IMR-90 (cell line): ENCODE results near the gene NT5M. TPM values are rescaled to one million over a fixed set of nuclear protein-coding genes. Genes with fewer than 3 reads are reported as not detected.

Source experiments
- ATAC-seq: fragments of 200-7000 bp; cut with Tn5 transposase; 2 replicates; pipeline ENCODE4 v1.9.1; 2020; ENCODE audit warnings: low read depth, mild to moderate bottlenecking, moderate library complexity
- BruUV-seq: library from RNA; stranded (reverse); fragments of 400-500 nt; replicated peaks from 2 replicates; lab custom pipeline; 2021; lab: Mats Ljungman, UMichigan
- CTCF ChIA-PET: fragments of 300-600 bp; formaldehyde crosslinking; extraction: SDS; loops from one replicate; lab custom pipeline; 2021; ENCODE audit warnings: antibody characterized with exemption; lab: Yijun Ruan, JAX
- POLR2A ChIA-PET: fragments of 300-600 bp; sonication (Branson Sonifier 250); formaldehyde crosslinking; loops from one replicate; lab custom pipeline; 2022; ENCODE audit warnings: antibody characterized with exemption; ENCODE audit not compliant: unreplicated experiment; lab: Charles Lee
- DNase-seq: peaks from one replicate; pipeline ENCODE4 v3.0.0; 2013
- H2AFZ ChIP-seq: replicated peaks from 2 replicates; pipeline ENCODE3; 2013; ENCODE audit warnings: low read length, mild to moderate bottlenecking; ENCODE audit not compliant: poor library complexity
- H2AK5ac ChIP-seq: 2 replicates; pipeline ENCODE4 v1.6.1; 2013; ENCODE audit warnings: low read depth, low read length, inconsistent platforms
- H2AK9ac ChIP-seq: replicated peaks from 2 replicates; pipeline ENCODE3; 2013; ENCODE audit warnings: mild to moderate bottlenecking, low read depth, low read length, moderate library complexity; ENCODE audit not compliant: poor library complexity
- H2BK120ac ChIP-seq: 2 replicates; pipeline ENCODE4 v1.6.1; 2013; ENCODE audit warnings: low read depth, low read length, inconsistent platforms
- H2BK15ac ChIP-seq: 3 replicates; pipeline ENCODE4 v1.6.1; 2013; ENCODE audit warnings: low read depth, low read length, inconsistent platforms
- H2BK20ac ChIP-seq: 2 replicates; pipeline ENCODE4 v1.6.1; 2013; ENCODE audit warnings: low read depth, mild to moderate bottlenecking, inconsistent platforms, low read length, moderate library complexity
- H2BK5ac ChIP-seq: 2 replicates; pipeline ENCODE4 v1.6.1; 2013; ENCODE audit warnings: mild to moderate bottlenecking, low read depth, low read length, inconsistent platforms; ENCODE audit not compliant: poor library complexity, severe bottlenecking
- H3K14ac ChIP-seq: replicated peaks from 2 replicates; pipeline ENCODE4 v1.6.1; 2013; ENCODE audit warnings: low read depth, low read length, inconsistent platforms
- H3K18ac ChIP-seq: 2 replicates; pipeline ENCODE4 v1.6.1; 2013; ENCODE audit warnings: low read depth, low read length, control low read depth
- H3K23ac ChIP-seq: 2 replicates; pipeline ENCODE4 v1.6.1; 2013; ENCODE audit warnings: low read depth, low read length, inconsistent platforms
- H3K27ac ChIP-seq: 2 replicates; pipeline ENCODE4 v1.5.1; 2013; ENCODE audit warnings: mild to moderate bottlenecking, control low read depth, low read length; ENCODE audit not compliant: insufficient read depth
- H3K27me3 ChIP-seq: 2 replicates; pipeline ENCODE4 v1.6.1; 2013; ENCODE audit warnings: low read length; ENCODE audit not compliant: control insufficient read depth, insufficient read depth
- H3K36me3 ChIP-seq: 2 replicates; pipeline ENCODE4 v1.6.1; 2013; ENCODE audit warnings: low read length, mixed read lengths; ENCODE audit not compliant: control insufficient read depth, insufficient read depth
- H3K4ac ChIP-seq: 2 replicates; pipeline ENCODE4 v1.6.1; 2013; ENCODE audit warnings: low read depth, low read length, inconsistent platforms
- H3K4me1 ChIP-seq: 2 replicates; pipeline ENCODE4 v1.6.1; 2013; ENCODE audit warnings: low read length, mixed read lengths; ENCODE audit not compliant: control insufficient read depth, insufficient read depth
- H3K4me2 ChIP-seq: 2 replicates; pipeline ENCODE4 v1.6.1; 2013; ENCODE audit warnings: low read depth, mild to moderate bottlenecking, control low read depth, low read length, moderate library complexity
- H3K4me3 ChIP-seq: 2 replicates; pipeline ENCODE4 v1.5.1; 2013; ENCODE audit warnings: low read depth, mild to moderate bottlenecking, control low read depth, low read length, moderate library complexity; ENCODE audit not compliant: insufficient read depth
- H3K56ac ChIP-seq: 2 replicates; pipeline ENCODE4 v1.6.1; 2013; ENCODE audit warnings: low read length, inconsistent platforms; ENCODE audit not compliant: insufficient read depth; ENCODE audit errors: extremely low read depth
- H3K79me1 ChIP-seq, 2 experiments: 2 replicates each; pipeline ENCODE4 v1.6.1; 2013; ENCODE audit warnings: low read length in 2 of 2, inconsistent platforms in 1 of 2, low read depth in 1 of 2
- H3K9ac ChIP-seq: 2 replicates; pipeline ENCODE4 v1.6.1; 2013; ENCODE audit warnings: low read depth, low read length, control low read depth
- H3K9me1 ChIP-seq: 2 replicates; pipeline ENCODE4 v1.6.1; 2013; ENCODE audit warnings: low read length, inconsistent platforms; ENCODE audit not compliant: insufficient read depth
- H3K9me3 ChIP-seq: 2 replicates; pipeline ENCODE4 v1.6.1; 2013; ENCODE audit warnings: low read length; ENCODE audit not compliant: control insufficient read depth, insufficient read depth
- H4K20me1 ChIP-seq: 2 replicates; pipeline ENCODE4 v1.6.1; 2013; ENCODE audit warnings: low read length, inconsistent platforms; ENCODE audit not compliant: insufficient read depth
- H4K5ac ChIP-seq: 2 replicates; pipeline ENCODE4 v1.6.1; 2013; ENCODE audit warnings: mild to moderate bottlenecking, low read depth, low read length, control low read depth
- H4K8ac ChIP-seq, 2 experiments: 2 replicates each; pipeline ENCODE4 v1.6.1; 2013; ENCODE audit warnings: low read depth in 2 of 2, low read length in 2 of 2, control low read depth in 1 of 2, inconsistent platforms in 1 of 2
- H4K91ac ChIP-seq: 2 replicates; pipeline ENCODE4 v1.6.1; 2013; ENCODE audit warnings: low read depth, low read length, inconsistent platforms; ENCODE audit not compliant: insufficient read depth
- BHLHE40 ChIP-seq: fragments of 150-350 bp; IDR thresholded peaks from 2 replicates; pipeline ENCODE4 v1.6.1; 2016; ENCODE audit warnings: mild to moderate bottlenecking, low read depth, low read length
- ELK1 ChIP-seq: fragments of 150-350 bp; IDR thresholded peaks from 2 replicates; pipeline ENCODE4 v1.6.1; 2016; ENCODE audit warnings: low read depth, mild to moderate bottlenecking, low read length, moderate library complexity, borderline replicate concordance
- FOS ChIP-seq: fragments of 150-350 bp; IDR thresholded peaks from 2 replicates; pipeline ENCODE4 v1.6.1; 2016; ENCODE audit warnings: low read depth, low read length
- MAFK ChIP-seq: IDR thresholded peaks from 2 replicates; pipeline ENCODE4 v1.6.1; 2012; ENCODE audit warnings: low read depth, low read length, improper control_type of control experiment
- MXI1 ChIP-seq: IDR thresholded peaks from 2 replicates; pipeline ENCODE4 v1.6.1; 2012; ENCODE audit warnings: low read depth, mild to moderate bottlenecking, low read length, moderate library complexity, borderline replicate concordance
- POLR2A ChIP-seq: IDR thresholded peaks from 2 replicates; pipeline ENCODE4 v1.6.1; 2012; ENCODE audit warnings: mild to moderate bottlenecking, low read depth, low read length
- RAD21 ChIP-seq: IDR thresholded peaks from 2 replicates; pipeline ENCODE4 v1.6.1; 2012; ENCODE audit warnings: low read length, improper control_type of control experiment
- RCOR1 ChIP-seq: IDR thresholded peaks from 2 replicates; pipeline ENCODE4 v1.6.1; 2012; ENCODE audit warnings: mild to moderate bottlenecking, low read length, improper control_type of control experiment; ENCODE audit not compliant: insufficient replicate concordance
- RFX5 ChIP-seq: IDR thresholded peaks from 2 replicates; pipeline ENCODE4 v1.8.0; 2012; ENCODE audit warnings: low read depth, mild to moderate bottlenecking, low read length, moderate library complexity
- WGBS, 2 experiments: methylation state at CpG; one replicate each; pipeline versions ENCODE4 v1.1.5 to v1.1.7; 2013; ENCODE audit warnings: missing lambda C conversion rate in 2 of 2; ENCODE audit not compliant: insufficient read length in 1 of 2; ENCODE audit errors: extremely low coverage in 2 of 2; 5-methylcytosine and 5-hydroxymethylcytosine counted together
- dilution Hi-C: fragments of 300-500 bp; cut with HindIII; formaldehyde crosslinking; loops from one replicate; pipeline ENCODE4 v1.14.3; 2018; ENCODE audit warnings: low sequenced_read_pairs; ENCODE audit not compliant: unreplicated experiment
- in situ Hi-C: fragments of 300-500 bp; cut with MboI; formaldehyde crosslinking; loops from 3 replicates; pipeline ENCODE4 v1.14.3; 2019; ENCODE audit warnings: low sequenced_read_pairs, inconsistent platforms, mixed read lengths
- intact Hi-C: fragments of 100-400 bp; cut with micrococcal nuclease; formaldehyde crosslinking; loops from 2 replicates; pipeline ENCODE4 v1.10.0; 2022
- polyA plus RNA-seq, 3 experiments: library from polyadenylated mRNA; depleted of rRNA; stranded (reverse); fragments of >200 nt; gene quantifications; 2 replicates each; pipeline ENCODE4 v1.2.3, GENCODE V29; 2012; ENCODE audit warnings: low replicate concordance in 1 of 3
- total RNA-seq: library from RNA; depleted of rRNA; stranded (reverse); fragments of >200 nt; gene quantifications from 2 replicates; pipeline ENCODE4 v1.2.3, GENCODE V29; 2012
- TF ChIP-seq, protein P1 (sequence below): conservative IDR thresholded peaks from 2 replicates; pipeline ENCODE4 v1.5.1; 2012; ENCODE audit warnings: mild to moderate bottlenecking, low read depth, low read length, improper control_type of control experiment

NT5M gene
- total and polyA plus RNA-seq, 2 of the 4 experiments (the other 2 are of a cell fraction): 0.18 to 0.32 TPM

DNA sequence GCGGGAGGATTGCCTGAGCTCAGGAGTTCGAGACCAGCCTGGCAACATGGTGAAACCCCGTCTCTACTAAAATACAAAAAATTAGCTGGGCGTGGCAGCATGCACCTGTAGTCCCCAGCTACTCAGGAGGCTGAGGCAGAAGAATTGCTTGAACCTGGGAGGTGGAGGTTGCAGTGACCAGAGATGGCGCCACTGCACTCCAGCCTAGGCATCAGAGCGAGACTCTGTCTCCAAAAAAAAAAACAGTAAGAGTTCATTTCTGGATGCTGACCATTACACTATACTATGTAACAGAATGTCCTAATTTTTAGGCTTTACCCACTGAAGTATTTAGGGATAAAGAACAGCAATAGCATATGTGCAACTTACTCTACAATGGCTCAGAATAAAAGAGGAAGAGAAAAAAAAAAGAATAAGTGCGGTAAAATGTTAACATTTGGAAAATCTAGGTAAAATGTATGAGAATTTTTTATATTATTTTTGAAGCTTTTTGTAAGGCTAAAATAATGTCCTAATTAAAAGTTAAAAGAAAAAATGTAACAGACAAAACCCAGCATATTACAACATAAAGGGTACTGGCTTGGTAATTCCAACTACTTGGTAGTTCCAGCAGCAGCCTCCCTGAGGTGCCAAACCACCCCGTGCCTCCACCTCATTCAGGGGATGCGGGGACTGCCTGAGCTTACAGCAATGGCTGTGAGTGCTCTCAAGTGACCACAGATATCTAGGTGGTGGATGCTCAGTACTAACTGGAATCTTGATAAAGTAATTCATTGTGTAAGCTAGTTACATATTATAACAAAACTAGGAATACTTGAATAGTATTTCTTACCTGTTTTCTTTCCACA, 33.0 kb upstream of the NT5M start:
- dilution Hi-C loops (no loop called here), in situ Hi-C loops (no loop called here), intact Hi-C loops (no loop called here)
- ChIA-PET POLR2A (no interaction called here), CTCF (interaction anchor here (1.0 kb wide), 1 partner anchor 14 kb away, joined by 4 read pairs; no protein-coding TSS in a partner anchor)
- Histone ChIP-seq H4K5ac (no peak overlapping the region), H3K23ac (no peak overlapping the region), H2BK120ac (no peak overlapping the region), H3K27me3 (no peaks in the 10 kb centered on the region), H3K4ac (no peak overlapping the region), H3K79me1 (peaks cover 16 to 29% of the 10 kb centered on the region in 2 experiments; a peak in 3 of 4 replicates), H3K27ac (no peak overlapping the region), H3K4me2 (no peak overlapping the region), H4K8ac (no peak overlapping the region), H2AK5ac (no peak overlapping the region), H2BK15ac (no peak overlapping the region), H3K9me1 (no peaks in the 10 kb centered on the region), H3K18ac (no peak overlapping the region), H2BK5ac (no peak overlapping the region), H3K56ac (no peak overlapping the region), H3K4me1 (no peaks in the 10 kb centered on the region), H3K14ac (no peak overlapping the region), H3K36me3 (peaks cover 47% of the 10 kb centered on the region), H3K9ac (no peak overlapping the region), H2BK20ac (no peak overlapping the region), H3K4me3 (no peak overlapping the region), H4K20me1 (peaks cover 8% of the 10 kb centered on the region; the same call in 1 of the 2 replicates), H2AK9ac (no peak overlapping the region), H4K91ac (no peak overlapping the region), H2AFZ (no peak overlapping the region), H3K9me3 (no peaks in the 10 kb centered on the region)
- DNase-seq: no peak
- 100% methylated on average over 1 of the region's 9 CpGs for WGBS, 2 experiments
- TF ChIP-seq RCOR1 (no peak), MXI1 (no peak), MAFK (no peak), RAD21 (no peak), POLR2A (no peak), BHLHE40 (no peak), ELK1 (no peak), FOS (no peak), RFX5 (no peak)
- TF ChIP-seq, protein P1, sequence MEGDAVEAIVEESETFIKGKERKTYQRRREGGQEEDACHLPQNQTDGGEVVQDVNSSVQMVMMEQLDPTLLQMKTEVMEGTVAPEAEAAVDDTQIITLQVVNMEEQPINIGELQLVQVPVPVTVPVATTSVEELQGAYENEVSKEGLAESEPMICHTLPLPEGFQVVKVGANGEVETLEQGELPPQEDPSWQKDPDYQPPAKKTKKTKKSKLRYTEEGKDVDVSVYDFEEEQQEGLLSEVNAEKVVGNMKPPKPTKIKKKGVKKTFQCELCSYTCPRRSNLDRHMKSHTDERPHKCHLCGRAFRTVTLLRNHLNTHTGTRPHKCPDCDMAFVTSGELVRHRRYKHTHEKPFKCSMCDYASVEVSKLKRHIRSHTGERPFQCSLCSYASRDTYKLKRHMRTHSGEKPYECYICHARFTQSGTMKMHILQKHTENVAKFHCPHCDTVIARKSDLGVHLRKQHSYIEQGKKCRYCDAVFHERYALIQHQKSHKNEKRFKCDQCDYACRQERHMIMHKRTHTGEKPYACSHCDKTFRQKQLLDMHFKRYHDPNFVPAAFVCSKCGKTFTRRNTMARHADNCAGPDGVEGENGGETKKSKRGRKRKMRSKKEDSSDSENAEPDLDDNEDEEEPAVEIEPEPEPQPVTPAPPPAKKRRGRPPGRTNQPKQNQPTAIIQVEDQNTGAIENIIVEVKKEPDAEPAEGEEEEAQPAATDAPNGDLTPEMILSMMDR: no peak; the same call in 1 of the 2 replicates
- BruUV-seq: no TSS peak
- ATAC-seq: no peak
